NCI-H128 (cell line): ENCODE measurements around the gene NYAP1.
A peak's percentile ranks its signal among the peaks of the same experiment; 100 is the strongest.
"Not testable (repeated sequence)": the region's sequence is repeated elsewhere in the genome, so short reads cannot be mapped to it uniquely, and the experiment has no call there.

Experiments used
- DNase-seq: peaks from one replicate; lab custom pipeline; 2025; ENCODE audit not compliant: unreplicated experiment; lab: John Stamatoyannopoulos, UW

Gene NYAP1

DNA sequence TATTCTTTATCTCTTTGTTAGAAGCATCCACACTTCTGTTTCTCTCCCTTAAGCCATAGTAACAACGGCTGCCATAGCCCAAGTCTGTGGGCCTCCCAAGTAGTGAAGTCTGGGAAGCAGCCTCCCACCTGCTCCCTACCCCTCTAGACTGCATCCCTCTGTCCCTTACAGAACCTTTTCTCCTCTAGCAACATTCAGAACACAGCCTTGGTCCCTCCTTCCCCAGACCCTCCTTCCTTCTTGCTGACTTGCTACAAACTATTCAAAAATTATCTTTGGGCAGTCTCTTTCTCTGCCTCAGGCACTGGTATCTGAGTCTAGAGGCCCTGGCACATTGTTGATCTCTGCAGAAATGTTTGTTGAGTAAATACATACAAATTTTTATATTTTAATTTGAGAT is 2.3 kb upstream of the NYAP1 start:
- DNase-seq: no peak

DNA sequence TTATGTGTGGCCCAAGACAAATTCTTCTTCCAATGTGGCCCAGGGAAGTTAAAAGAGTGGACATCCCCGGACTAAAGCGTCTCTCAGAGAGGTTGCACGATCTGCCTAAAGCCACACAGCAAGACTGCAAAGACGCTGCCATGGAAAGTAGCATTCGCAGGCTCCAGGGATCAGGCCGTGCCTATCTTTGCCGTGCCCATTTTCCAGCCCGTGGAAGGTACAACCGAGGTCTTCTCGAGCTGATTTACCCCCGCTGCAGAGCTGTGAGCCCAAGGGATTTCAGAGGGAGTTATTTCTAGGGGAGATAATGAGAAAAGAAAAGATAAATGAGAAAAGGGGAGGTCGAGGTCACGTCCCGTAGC is 1.0 kb upstream of the NYAP1 start:
- no peak for DNase-seq

DNA sequence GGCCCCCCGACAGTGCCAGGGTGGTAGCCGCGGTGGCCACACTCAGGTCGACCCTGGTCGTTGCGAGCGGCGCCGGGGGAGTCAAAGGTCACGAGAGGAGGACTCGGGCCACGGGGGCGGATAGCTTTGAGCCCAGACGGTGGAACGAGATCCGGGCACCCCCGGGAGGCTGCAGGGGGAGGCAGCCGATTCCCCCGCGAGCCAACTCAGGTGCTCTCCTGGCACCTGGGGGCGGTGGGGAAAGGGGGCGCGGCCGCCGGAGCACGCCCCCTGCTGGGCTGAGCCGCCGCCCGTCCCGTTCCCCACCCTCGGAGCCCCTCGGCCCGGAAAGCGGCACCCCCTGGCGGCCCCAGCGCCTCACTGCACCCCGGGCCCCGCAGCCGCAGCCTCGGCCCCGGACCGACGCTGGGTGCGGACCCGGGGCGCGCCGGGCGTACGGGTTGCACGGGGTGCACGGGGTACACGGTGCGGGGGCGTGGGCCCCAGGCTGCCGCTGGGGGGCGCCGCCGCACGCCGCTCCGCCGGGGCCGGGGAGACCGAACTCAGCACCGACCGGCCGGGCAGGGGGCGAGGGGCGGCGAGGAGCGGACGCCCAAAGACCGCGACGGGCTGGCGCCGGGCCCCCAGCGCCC is 521 bp upstream of the NYAP1 start:
- DNase-seq: peak; percentile 55

DNA sequence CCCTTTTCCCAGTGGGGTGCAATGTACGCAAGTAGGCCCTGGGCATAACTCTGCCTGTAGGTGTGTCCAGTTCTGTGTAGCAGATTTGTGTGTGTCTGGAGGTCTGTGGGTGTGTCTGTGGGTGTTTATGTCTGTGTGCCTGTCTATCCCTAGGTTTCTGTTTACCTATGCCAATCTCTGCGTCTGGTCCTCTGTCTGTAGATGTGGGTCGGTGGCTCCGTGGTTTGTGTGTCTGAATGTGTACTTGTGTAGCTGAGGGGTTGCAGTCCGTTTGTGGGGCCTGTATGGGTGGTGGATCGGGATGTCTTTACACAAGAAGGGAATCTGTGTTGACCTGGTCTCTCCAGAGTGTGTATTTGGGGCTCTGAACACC is 932 bp downstream of the NYAP1 start:
- no peak for DNase-seq

DNA sequence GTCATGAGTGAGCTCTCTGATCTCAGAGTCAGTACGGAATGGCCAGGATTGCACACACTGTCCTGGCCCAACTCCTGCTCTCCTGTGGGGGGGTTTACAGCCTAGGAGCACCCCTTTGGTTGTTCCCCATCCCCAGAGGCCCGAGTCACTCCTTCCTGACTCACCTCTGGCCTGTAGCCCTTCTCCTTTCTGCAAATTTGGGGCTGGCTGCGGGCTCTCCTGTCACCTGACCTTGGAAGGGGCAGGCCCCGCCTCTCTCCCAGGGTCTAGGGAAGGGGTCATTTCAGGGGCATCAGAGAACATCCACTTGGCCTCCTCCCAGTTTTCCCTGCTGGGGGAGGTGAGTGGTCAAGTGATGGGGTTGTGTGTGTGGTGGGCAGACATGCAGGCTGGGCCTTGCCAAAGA is 1.7 kb downstream of the NYAP1 start:
- DNase-seq: no peak

DNA sequence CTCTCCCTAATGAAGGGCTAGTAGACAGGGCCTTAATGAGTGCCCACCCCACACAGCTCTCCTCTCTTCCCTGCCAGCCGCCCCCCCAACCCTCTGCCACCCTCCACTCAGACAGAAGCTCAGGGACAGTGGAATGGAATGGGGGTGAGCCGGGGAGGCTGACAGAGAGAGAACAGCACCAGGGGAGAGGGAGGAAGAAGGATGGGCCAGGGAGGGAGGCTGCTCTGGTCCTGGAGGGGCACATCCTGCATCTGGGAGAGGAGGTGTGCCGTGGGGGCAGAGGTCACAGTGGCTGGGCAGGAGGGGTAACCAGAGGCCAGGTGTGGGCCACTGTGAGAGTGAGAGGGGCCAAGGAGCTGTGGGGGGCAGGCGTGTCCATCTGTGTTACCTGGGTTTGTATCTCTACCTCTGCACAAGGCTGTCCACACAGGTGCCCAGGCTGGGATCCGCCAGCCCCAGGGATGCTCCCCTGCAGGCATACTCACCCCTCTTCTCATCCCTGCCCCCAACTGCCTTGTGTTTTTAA is 2.4 kb downstream of the NYAP1 start:
- DNase-seq: no peak

DNA sequence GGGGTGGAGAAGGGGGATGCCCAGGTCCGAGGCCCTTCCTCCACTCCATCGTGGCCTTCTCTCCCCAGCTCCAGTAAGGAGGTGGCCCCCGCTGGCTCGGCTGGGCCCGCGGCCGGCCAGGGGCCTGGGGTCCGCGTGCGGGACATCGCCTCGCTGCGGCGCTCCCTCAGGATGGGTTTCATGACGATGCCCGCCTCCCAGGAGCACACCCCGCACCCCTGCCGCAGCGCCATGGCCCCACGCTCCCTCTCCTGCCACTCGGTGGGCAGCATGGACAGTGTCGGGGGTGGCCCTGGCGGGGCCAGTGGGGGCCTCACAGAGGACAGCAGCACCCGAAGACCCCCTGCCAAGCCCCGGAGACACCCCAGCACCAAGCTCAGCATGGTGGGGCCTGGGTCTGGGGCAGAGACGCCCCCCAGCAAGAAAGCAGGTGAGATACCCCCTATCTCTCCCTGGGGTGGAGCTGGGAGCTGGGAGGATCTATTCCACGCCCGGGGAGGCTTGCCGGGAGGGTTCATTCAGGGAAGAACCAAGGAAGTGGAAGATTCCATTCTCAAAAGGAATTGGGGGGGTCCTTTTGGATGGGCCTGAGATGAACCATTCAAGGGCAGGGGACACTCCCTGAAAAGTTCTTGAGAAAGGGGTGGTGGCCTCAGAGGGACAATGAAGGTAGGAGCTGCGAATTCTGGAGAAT is 3.2 kb downstream of the NYAP1 start:
- no peak for DNase-seq

DNA sequence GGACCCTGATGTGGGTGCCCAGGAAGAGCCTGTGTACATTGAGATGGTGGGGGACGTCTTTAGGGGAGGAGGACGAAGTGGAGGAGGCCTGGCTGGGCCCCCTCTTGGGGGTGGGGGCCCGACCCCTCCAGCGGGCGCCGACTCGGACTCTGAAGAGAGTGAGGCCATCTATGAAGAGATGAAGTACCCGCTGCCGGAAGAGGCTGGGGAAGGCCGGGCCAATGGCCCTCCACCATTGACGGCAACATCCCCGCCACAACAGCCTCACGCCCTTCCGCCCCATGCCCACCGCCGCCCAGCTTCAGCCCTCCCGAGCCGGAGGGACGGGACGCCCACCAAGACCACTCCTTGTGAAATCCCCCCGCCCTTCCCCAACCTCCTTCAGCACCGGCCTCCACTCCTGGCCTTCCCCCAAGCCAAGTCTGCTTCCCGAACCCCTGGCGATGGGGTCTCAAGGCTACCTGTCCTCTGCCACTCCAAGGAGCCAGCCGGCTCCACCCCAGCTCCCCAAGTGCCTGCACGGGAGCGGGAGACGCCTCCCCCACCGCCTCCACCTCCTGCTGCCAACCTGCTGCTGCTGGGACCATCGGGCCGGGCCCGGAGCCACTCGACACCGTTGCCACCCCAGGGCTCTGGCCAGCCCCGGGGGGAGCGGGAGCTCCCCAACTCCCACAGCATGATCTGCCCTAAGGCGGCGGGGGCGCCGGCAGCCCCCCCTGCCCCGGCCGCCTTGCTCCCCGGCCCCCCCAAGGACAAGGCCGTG is 4.8 kb downstream of the NYAP1 start:
- DNase-seq: no peak

DNA sequence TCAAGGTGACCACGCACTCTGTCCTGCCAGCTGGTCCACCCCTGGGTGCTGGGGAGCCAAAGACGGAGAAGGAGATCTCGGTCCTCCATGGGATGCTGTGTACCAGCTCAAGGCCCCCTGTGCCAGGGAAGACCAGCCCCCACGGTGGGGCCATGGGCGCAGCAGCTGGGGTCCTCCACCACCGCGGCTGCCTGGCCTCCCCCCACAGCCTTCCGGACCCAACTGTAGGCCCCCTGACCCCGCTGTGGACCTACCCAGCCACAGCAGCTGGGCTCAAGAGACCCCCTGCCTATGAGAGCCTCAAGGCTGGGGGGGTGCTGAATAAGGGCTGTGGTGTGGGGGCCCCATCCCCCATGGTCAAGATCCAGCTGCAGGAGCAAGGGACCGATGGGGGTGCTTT is 5.4 kb downstream of the NYAP1 start:
- DNase-seq: no peak

DNA sequence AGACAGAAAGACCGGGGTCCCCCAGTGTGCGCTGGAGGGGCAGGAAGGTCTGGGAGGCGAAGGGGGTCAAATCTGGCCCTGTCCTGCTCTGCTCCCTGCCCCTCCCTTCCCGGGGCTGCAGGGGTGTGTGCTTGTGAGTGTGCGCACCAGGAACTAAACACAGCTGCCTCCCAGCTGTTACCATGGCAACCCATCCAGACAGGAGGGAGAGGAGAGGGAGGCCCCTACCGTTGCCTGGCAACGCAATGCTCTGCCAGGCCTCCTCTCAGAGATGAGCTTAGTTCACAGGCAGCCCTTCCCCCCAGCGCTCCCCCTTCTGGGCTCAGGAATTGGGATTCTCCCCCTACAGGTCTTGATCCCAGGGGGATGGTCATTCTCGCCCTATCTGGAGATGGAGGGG is 6.1 kb downstream of the NYAP1 start:
- DNase-seq: peak; percentile 98

DNA sequence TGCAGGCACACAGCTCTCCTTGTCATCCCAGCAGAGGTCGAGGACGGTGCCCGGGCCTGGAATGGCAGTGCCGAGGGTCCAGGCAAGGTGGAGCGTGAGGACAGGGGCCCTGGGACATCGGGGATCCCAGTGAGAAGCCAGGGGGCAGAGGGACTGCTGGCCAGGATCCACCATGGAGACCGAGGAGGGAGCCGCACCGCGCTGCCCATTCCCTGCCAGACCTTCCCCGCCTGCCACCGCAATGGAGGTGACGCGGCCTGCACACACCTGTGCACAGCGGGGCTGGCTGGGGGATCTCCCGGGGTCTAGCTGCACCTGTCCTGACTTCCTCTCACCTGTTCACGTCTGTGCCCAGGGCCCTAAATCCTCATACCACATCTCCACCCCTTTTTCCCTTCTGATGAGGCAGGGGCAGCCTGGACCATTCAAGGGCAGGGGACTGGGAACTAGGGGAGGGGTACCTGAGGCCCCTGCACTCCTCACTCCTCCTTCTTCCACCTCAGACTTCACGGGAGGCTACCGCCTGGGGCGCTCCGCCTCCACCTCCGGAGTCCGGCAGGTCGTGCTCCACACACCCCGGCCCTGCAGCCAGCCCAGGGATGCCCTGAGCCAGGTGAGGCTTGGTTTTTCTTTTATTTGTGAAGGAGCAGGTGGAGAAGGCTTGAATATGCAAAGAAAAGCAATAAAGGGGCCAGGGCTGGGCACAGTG is 6.9 kb downstream of the NYAP1 start:
- DNase-seq: no peak

DNA sequence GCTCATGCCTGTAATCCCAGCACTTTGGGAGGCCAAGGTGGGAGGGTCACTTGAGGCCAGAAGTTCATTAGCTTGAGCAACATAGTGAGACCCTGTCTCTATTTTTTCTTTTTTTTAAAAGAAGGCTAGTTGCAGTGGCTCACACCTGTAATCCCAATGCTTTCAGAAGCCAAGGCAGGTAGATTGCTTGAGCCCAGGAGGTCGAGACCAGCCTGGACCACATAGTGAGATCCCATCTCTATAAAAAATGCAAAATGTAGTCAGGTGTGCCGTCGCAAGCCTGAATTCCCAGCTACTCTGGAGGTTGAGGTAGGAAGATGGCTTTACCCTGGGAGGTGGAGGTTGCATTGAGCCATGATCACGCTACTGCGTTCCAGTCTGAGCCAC is 7.5 kb downstream of the NYAP1 start:
- no peak for DNase-seq

DNA sequence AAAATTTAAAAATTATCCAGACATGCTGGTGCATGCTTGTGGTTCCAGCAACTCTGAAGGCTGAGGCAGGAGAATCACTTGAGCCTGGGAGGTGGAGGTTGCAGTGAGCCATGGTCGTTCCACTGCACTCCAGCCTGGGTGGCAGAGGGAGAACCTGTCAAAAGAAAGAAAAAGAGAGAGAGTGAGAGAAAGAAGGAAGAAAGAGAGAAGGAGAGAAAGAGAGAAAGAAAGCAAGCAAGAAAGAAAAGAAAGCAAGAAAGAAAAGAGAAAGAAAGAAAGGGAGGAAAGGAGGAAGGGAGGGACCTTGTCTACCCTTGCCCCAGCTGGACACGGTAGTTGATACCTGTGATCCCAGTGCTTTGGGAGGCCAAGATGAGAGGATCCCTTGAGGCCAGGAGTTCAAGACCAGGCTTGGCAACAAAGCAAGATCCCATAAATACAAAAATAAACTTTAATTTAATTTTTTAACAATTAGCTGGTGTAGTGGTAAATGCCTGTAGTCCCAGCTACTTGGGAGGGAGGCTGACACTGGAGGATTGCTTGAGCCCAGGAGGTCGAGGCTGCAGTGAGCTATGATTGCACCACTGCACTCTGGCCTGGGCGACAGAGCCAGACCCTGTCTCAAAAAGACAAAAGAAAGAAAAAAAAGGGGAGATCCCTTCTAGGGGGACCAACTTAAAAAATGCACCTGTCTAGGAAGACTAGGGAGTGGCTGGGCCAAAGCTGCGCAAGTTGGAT is 9.2 kb downstream of the NYAP1 start:
- DNase-seq: no peak

DNA sequence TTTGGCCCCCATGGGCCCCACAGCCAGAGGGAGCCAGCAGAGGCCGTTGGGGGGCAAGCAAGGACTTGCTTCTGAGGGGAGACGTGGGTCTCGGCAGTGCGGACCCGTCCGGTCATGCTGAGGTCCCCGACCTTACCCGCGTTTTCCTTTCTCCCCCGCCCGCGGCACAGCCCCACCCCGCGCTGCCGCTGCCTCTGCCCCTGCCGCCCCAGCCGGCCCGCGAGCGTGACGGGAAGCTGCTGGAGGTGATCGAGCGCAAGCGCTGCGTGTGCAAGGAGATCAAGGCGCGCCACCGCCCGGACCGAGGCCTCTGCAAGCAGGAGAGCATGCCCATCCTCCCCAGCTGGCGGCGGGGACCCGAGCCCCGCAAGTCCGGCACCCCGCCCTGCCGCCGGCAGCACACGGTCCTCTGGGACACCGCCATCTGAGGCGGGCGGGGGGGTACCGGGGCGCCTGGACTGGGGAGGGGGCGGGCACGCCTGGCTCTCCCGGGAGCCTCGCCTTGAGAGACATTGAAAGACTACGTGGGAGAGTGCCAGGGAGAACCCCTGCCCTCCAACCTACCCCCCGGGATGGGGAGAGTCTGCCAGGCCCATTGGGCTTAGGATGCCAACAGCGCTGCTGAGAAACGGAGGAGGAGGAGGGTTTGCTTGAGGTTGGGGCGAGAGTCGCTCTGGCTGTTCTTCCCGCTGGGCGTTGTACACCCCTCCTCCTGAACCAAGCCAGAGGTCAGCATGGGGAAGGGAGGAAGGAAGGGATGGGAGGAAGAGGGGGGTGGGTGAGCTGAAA is 9.9 kb downstream of the NYAP1 start:
- DNase-seq: no peak

DNA sequence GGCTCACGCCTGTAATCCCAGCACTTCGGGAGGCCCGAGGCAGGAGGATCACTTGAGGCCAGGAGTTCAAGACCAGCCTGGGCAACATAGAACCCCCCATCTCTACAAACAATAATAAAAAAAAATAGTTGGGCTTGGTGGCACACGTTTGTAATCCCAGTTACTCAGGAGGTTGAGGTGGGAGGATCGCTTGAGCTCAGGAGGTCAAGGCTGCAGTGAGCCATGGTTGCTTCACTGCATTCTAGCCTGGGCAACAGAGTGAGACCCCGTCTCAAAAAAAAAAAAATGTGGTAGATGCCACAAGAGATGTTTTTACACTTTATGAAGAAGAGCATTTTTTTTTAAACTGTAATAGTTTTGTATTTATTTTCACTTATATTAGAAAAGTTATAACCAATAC is 12.8 kb downstream of the NYAP1 start:
- DNase-seq: no peak

DNA sequence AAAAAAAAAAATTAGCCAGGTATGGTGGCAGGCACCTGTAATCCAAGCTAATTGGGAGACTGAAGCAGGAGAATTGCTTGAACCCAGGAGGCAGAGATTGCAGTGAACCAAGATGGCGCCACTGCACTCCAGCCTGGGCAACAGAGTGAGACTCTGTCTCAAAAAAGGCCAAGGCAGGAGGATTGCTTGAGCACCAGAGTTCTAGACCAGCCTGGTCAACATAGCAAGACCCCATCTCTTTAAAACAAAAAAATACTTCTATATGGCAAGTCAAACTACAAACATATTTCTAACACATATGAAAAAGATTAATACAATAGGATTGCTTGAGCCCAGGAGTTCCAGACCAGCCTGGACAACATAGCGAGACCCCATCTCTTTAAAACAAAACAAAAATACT is 17.0 kb downstream of the NYAP1 start:
- not testable (repeated sequence) for DNase-seq

DNA sequence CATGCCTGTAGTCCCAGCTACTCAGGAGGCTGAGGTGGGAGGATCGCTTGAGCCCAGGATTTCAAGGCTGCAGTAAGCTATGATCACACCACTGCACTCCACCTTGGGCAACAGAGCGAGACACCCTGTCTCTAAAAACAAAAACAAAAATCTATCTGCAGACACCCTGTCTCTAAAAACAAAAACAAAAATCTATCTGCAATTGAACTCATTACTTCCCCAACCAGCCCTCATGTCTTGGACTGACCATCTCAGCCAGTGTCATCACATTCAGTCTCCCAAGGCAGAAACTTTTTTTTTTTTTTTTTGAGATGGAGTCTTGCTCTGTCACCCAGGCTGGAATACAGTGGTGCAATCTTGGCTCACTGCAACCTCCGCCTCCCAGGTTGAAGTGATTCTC is 20.3 kb downstream of the NYAP1 start:
- DNase-seq: not testable (repeated sequence)

DNA sequence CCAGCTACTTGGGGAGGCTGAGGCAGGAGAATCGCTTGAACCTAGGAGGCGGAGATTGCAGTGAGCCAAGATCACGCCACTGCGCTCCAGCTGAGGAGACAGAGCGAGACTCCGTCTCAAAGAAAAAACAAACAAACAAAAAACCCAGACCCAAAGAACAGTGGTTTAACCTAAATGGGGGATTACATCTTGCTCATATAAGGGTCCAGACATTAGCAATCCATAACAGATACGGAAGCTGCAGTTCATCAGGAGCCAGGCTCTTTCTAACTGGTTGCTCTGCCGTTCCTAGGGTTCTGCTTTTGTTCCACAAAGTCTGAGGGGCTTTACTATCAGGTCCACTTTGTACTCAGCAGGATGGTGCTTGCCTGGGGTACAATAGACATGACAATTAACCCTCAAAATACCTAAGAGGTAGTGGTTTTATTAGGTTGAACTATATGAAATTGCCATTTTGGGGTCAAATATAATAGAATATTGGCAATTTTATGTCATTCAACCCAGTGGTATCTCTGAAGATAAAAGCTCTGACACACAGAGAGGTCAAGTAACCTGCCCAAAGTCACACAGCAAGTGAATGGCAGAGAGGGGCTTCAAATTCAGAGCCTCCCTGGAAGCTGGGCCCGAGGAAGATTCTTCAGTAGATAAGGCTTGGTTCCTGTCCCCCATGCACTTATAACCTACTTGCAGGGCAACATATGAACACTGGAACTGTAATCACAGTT is 21.3 kb downstream of the NYAP1 start:
- no peak for DNase-seq

DNA sequence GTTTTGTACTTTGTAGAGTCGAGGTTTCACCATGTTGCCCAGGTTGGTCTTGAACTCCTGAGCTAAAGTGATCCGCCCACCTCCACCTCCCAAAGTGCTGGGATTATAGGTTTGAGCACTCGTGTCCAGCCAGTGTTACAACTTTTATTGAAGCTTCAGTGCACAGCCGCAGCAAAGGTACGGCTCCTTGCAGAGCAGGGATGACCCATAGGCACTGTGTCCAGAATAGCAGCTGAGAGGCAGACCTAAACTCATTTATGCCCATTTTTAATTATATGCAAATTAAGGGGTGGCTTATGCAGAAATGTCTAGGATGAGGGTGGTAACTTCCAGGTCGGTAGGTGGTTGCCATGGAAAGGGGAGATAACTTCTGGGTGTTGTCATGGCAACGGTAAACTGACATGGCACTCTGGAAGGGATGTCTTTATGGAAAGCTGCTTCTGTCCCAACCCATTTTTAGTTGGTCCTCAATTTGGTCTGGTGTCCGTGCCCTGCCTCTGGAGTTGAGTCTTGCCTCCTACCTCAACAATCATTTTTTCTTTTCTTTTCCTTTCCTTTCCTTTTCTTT is 22.7 kb downstream of the NYAP1 start:
- no peak for DNase-seq
